Rectal smooth muscle tissue (tissue), 1 donor: ENCODE measurements around the gene PTPN5.
"Not testable (repeated sequence)": the region's sequence is repeated elsewhere in the genome, so short reads cannot be mapped to it uniquely, and the experiment has no call there.

Experiments used
- H3K27ac ChIP-seq: one replicate; pipeline ENCODE4 v1.7.0; 2013; ENCODE audit warnings: low read depth, low read length, inconsistent platforms
- H3K27me3 ChIP-seq: one replicate; pipeline ENCODE4 v1.7.0; 2013; ENCODE audit warnings: low read length; ENCODE audit not compliant: control insufficient read depth, insufficient read depth
- H3K36me3 ChIP-seq: one replicate; pipeline ENCODE4 v1.7.0; 2013; ENCODE audit warnings: low read length; ENCODE audit not compliant: control insufficient read depth, insufficient read depth
- H3K4me1 ChIP-seq: one replicate; pipeline ENCODE4 v1.7.0; 2013; ENCODE audit warnings: low read length; ENCODE audit not compliant: control insufficient read depth, insufficient read depth
- H3K4me3 ChIP-seq: one replicate; pipeline ENCODE4 v1.7.0; 2013; ENCODE audit warnings: low read length
- H3K9ac ChIP-seq: one replicate; pipeline ENCODE4 v1.7.0; 2013; ENCODE audit warnings: low read length

PTPN5 gene

DNA sequence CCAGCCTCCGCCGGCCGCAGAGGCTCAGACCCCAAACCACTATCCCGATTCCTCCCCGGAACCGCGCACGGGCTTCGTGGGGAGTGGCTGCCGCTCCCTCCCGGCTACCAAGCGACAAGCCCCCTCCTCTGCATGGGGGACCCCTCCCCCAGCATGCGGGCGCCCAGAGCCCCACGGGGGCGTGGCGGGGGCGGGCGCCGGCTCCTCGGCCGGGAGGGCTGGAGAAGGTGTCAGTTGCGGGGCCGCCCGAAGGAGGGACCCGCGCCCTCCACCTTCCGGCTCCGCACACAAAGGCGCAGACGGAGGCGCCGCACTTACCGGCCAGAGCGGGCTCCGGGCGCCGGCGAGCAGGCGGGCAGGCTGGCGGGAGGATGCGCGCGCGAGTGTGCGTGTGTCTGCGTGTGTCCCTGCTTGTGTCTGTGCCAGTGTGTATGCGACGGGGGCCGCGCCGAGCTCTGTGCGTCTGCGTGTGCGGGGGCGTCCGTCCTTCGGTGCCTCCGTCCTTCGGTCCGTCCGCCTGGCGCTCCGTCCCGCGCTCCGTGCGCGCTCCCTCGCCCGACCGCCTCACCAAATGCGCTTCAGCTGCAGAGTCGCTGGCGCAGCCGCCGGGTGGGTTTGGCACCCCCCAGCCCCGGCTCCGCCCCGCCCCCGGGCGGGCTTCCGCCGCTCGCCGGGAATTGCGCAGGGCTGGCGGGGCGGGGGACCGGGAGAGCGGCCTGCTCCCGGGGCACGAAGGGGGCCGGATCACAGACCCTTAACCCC lies at the start of gene PTPN5:
Gene PTPN5 (minus strand): TSS at position 592 of the 762 bp plus-strand sequence. CDS start 19,840 bp downstream, outside the sequence.
- Histone ChIP-seq H3K4me3 (no peak within 1 kb of the TSS), H3K27ac (no peak within 1 kb of the TSS), H3K36me3 (no peaks in the 10 kb centered on the region), H3K4me1 (no peaks in the 10 kb centered on the region), H3K27me3 (peaks cover 20% of the 10 kb centered on the region), H3K9ac (no peak within 1 kb of the TSS)

DNA sequence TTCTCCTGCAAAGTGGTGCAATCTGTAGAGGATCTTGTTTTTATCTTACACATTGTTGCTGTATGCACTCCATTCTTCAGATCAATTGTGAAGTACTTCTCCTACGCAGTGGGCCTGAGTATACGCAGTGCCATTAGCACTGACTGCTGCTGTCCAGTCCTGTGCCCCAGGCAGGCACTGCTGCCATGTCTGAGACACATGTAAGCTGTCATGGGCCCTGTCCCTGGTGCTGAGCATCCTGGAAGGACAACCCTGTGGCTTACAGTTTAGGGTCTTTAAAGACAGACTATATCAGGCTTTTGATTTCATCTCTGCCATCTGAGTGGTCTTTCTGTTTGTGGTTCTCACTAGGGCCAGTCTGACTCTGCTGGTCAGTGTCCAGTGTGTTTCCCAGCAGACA lies 44.8 kb upstream of the PTPN5 start:
- Histone ChIP-seq H3K9ac (no peak overlapping the region), H3K4me3 (no peak overlapping the region), H3K4me1 (no peaks in the 10 kb centered on the region), H3K27ac (no peak overlapping the region), H3K36me3 (no peaks in the 10 kb centered on the region), H3K27me3 (no peaks in the 10 kb centered on the region)

GRCh38 chr11:18834754-18835466 lies 43.3 kb upstream of the PTPN5 start:
- no peaks in the 10 kb centered on the region for H3K36me3 ChIP-seq
- no peak overlapping the region for H3K9ac ChIP-seq
- H3K27ac ChIP-seq, result no peak overlapping the region
- H3K4me1 ChIP-seq, result no peaks in the 10 kb centered on the region
- no peak overlapping the region for H3K4me3 ChIP-seq
- no peaks in the 10 kb centered on the region for H3K27me3 ChIP-seq

- not testable (repeated sequence) for H3K36me3 ChIP-seq, H3K4me1 ChIP-seq, H3K9ac ChIP-seq, H3K27ac ChIP-seq, H3K27me3 ChIP-seq, H3K4me3 ChIP-seq
Measured at GRCh38 chr11:18820160-18820559, 28.6 kb upstream of the PTPN5 start.

GRCh38 chr11:18804199-18804999 lies 12.8 kb upstream of the PTPN5 start:
- no peak overlapping the region for H3K27ac ChIP-seq
- no peaks in the 10 kb centered on the region for H3K27me3 ChIP-seq
- H3K36me3 ChIP-seq, result no peaks in the 10 kb centered on the region
- H3K9ac ChIP-seq, result no peak overlapping the region
- no peak overlapping the region for H3K4me3 ChIP-seq
- no peaks in the 10 kb centered on the region for H3K4me1 ChIP-seq

DNA sequence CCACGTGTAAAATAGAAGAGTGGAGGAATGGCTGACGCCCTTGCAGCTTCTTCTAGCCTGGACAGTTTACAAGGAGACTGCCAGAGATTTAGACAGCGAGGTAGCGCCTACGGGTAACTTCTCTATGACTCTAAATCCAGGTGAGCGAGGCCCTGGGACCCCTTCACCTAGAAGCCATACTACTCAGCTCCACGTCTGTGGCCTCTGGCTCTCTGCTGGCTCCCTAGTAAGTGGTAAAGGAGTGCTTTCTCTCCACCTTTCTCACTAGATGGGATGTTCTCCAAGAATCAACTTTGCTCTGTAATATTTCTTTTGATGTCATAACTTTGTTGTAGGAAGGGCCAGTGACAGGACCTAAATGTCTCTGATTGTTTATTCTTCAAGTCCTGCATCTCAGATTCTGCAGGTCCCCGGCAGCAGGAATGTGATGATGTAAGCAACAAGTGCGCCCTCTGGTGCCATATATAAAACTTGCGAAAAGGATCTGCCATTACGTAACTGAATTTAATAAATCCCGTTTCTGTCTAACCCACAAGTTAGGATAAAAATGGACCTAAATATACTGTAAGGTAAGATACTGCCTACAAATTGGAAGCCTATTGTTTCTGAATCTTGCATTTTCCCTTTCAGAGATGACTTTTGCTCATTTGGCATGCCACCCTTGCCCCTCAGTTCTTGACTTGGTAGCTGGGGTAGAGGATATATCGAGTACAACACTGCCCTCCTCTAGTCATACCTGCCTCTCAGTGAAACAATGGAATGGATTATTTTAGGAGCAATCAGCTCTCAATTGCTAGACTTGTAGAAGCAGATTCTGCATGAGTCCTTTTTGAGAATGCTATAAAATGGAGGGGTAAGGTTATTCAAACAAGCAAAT lies 11.0 kb upstream of the PTPN5 start:
- H3K4me1 ChIP-seq, result no peaks in the 10 kb centered on the region
- no peak overlapping the region for H3K9ac ChIP-seq
- H3K4me3 ChIP-seq, result no peak overlapping the region
- H3K27me3 ChIP-seq, result no peaks in the 10 kb centered on the region
- no peaks in the 10 kb centered on the region for H3K36me3 ChIP-seq
- no peak overlapping the region for H3K27ac ChIP-seq

- Histone ChIP-seq H3K27ac (no peak overlapping the region), H3K27me3 (no peaks in the 10 kb centered on the region), H3K36me3 (no peaks in the 10 kb centered on the region), H3K9ac (no peak overlapping the region), H3K4me3 (no peak overlapping the region), H3K4me1 (no peaks in the 10 kb centered on the region)
Measured at GRCh38 chr11:18798799-18799469, 7.3 kb upstream of the PTPN5 start.

GRCh38 chr11:18794956-18795355 lies 3.4 kb upstream of the PTPN5 start:
- H3K27ac ChIP-seq, result no peak overlapping the region
- H3K4me3 ChIP-seq, result no peak overlapping the region
- peaks cover 17% of the 10 kb centered on the region for H3K27me3 ChIP-seq
- H3K4me1 ChIP-seq, result no peaks in the 10 kb centered on the region
- H3K9ac ChIP-seq, result no peak overlapping the region
- no peaks in the 10 kb centered on the region for H3K36me3 ChIP-seq

GRCh38 chr11:18792827-18793226 lies 1.2 kb upstream of the PTPN5 start:
- Histone ChIP-seq H3K4me1 (no peaks in the 10 kb centered on the region), H3K9ac (no peak overlapping the region), H3K4me3 (no peak overlapping the region), H3K27ac (no peak overlapping the region), H3K36me3 (no peaks in the 10 kb centered on the region), H3K27me3 (peaks cover 20% of the 10 kb centered on the region)

GRCh38 chr11:18791969-18792628 lies 501 bp upstream of the PTPN5 start:
- no peaks in the 10 kb centered on the region for H3K4me1 ChIP-seq
- H3K36me3 ChIP-seq, result no peaks in the 10 kb centered on the region
- no peak overlapping the region for H3K4me3 ChIP-seq
- no peak overlapping the region for H3K27ac ChIP-seq
- H3K9ac ChIP-seq, result no peak overlapping the region
- peaks cover 20% of the 10 kb centered on the region for H3K27me3 ChIP-seq

DNA sequence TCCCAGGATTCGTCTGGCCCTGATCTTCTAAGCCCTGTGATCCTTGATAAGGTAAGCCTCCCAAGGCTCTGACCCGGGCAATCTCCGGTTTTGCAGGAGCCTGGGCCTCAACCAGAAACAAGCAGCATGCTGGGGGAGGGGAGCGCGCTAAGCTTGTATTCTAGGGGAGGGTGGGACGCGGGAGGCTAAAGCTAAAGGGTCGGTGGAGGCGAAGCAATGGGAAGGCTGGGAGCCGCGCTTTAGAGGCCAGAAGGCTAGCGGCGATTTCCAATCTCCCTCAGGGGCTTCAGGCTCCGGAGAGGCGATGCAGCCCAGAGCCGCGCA lies 753 bp downstream of the PTPN5 start:
- Histone ChIP-seq H3K27ac (no peak overlapping the region), H3K9ac (no peak overlapping the region), H3K4me1 (no peaks in the 10 kb centered on the region), H3K4me3 (no peak overlapping the region), H3K27me3 (peaks cover 20% of the 10 kb centered on the region), H3K36me3 (no peaks in the 10 kb centered on the region)
